Adrenal gland (tissue), 12 donors: ENCODE data around the gene SEMA5A. TPM values are rescaled to one million over a fixed set of nuclear protein-coding genes. Genes with fewer than 3 reads are reported as not detected.

Experiments used
- DNase-seq, 7 donors: peaks; one replicate each; pipeline ENCODE4 v3.0.0-alpha.2; 2019 to 2020
- H3K27ac ChIP-seq, 5 donors: fragments of 200-600 bp; sonication (generic) in 4 of 5; 1 replicate in 3 of 5; 2 replicates in 2 of 5; pipeline versions ENCODE4 v1.5.1 to v1.8.0; 2016 to 2020; ENCODE audit warnings: mild to moderate bottlenecking in 1 of 5
- H3K27me3 ChIP-seq: fragments of 200-600 bp; 2 replicates; pipeline ENCODE4 v1.8.0; 2021
- H3K36me3 ChIP-seq, 2 donors: fragments of 200-600 bp; replicated peaks in 1 of 2; 1 replicate in 1 of 2; 2 replicates in 1 of 2; pipeline versions ENCODE4 v1.5.1 to v1.8.0; 2018 to 2022
- H3K4me1 ChIP-seq, 2 donors: fragments of 200-600 bp; replicated peaks in 1 of 2; 1 replicate in 1 of 2; 2 replicates in 1 of 2; pipeline versions ENCODE4 v1.5.1 to v1.8.0; 2018 to 2021
- H3K4me3 ChIP-seq, 4 donors: fragments of 200-600 bp; sonication (generic) in 3 of 4; one replicate each; pipeline ENCODE4 v1.5.1; 2016 to 2018
- H3K9me3 ChIP-seq, 3 donors: fragments of 200-600 bp; sonication (generic) in 1 of 3; replicated peaks in 1 of 3; 1 replicate in 2 of 3; 2 replicates in 1 of 3; pipeline versions ENCODE4 v1.5.1 to v1.8.0; 2016 to 2021
- POLR2A ChIP-seq, 2 donors: fragments of 450-650 bp; IDR thresholded peaks; one replicate each; pipeline ENCODE4 v1.6.1; 2017; ENCODE audit warnings: antibody characterized with exemption in 2 of 2, mild to moderate bottlenecking in 2 of 2, moderate library complexity in 1 of 2
- intact Hi-C, 2 donors: fragments of 100-400 bp; cut with DNase I; formaldehyde crosslinking; loops; one replicate each; pipeline versions ENCODE4 v1.14.1 to v1.15.0; 2022 to 2023
- microRNA-seq, 3 donors: library from miRNA; unstranded; fragments of <30 nt; microRNA quantifications; one replicate each; pipeline ENCODE4, GENCODE V29; 2017 to 2020
- polyA plus RNA-seq, 3 donors: library from polyadenylated mRNA; stranded (reverse); fragments of 200-250 nt in 2 of 3; fragments of 350-450 nt in 1 of 3; fragmentation: Illumina TruSeq in 1 of 3; extraction: RNeasy Lipid Tissue Mini Kit (QIAGEN cat#74804) in 1 of 3; gene quantifications; one replicate each; pipeline ENCODE4 v1.2.3, GENCODE V29; 2013 to 2014
- small RNA-seq, 2 donors: library from RNA; depleted of rRNA; stranded (forward); fragments of <200 nt; gene quantifications; one replicate each; pipeline ENCODE3, GENCODE V24; 2016
- total RNA-seq, 9 donors: library from RNA; depleted of rRNA in 4 of 9; stranded (reverse); fragments of >200 nt in 4 of 9; fragments of 120-200 nt in 1 of 9; fragmentation: NEBNext Ultra II Directional in 1 of 9; extraction: Animal tissue kit (Norgen Biotek cat#: 25700) in 1 of 9; gene quantifications; one replicate each; pipeline versions ENCODE4 v1.1.0 to v1.2.4, GENCODE V29; 2013 to 2023
- TF ChIP-seq, protein P1 (sequence below), 6 experiments: fragments of 450-650 bp in 4 of 6; fragments of 200-600 bp in 2 of 6; sonication (generic) in 1 of 6; IDR thresholded peaks; 1 replicate in 5 of 6; 2 replicates in 1 of 6; pipeline versions ENCODE4 v1.5.1 to v1.8.0; 2016 to 2021; ENCODE audit warnings: antibody characterized with exemption in 6 of 6, mild to moderate bottlenecking in 2 of 6, moderate library complexity in 1 of 6
- donor health status: healthy with polysubstance abuse.
- donor health status: Bipolar disorder and iron deficiency.
- donor health status: DM: yes; HTN: yes; CAD: no.
- donor health status: DM: no; HTN: no; CAD: no.
- donor health status: DM: no; HTN: no; CAD: no.
- donor health status: DM: yes; HTN: yes; CAD: no.

SEMA5A gene
- total and polyA plus RNA-seq, 12 donors, result 0.40 to 6.0 (median 2.6) TPM

DNA sequence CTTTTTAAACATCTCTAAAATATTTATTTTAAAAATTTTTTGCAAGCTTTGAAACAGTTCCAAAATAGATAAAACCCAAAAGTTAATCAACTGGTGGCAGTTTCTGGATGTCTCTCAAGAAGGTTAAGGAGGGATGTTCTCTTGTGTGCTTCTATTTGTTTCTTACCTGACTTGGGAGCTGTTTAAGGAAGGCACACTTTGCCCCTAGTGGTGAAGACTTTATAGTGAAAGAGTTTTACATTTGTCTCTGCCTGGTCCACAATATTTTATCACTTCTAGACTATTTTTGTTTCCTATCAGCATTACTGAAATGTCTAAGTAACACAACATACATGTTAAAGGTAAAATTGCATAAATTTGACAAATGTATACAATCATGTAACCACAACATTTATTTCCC is 552.8 kb downstream of the SEMA5A start:
- no peak for DNase-seq
- no peaks in the 10 kb centered on the region for H3K9me3 ChIP-seq
- H3K27me3 ChIP-seq, result no peaks in the 10 kb centered on the region
- TF ChIP-seq, protein P1, sequence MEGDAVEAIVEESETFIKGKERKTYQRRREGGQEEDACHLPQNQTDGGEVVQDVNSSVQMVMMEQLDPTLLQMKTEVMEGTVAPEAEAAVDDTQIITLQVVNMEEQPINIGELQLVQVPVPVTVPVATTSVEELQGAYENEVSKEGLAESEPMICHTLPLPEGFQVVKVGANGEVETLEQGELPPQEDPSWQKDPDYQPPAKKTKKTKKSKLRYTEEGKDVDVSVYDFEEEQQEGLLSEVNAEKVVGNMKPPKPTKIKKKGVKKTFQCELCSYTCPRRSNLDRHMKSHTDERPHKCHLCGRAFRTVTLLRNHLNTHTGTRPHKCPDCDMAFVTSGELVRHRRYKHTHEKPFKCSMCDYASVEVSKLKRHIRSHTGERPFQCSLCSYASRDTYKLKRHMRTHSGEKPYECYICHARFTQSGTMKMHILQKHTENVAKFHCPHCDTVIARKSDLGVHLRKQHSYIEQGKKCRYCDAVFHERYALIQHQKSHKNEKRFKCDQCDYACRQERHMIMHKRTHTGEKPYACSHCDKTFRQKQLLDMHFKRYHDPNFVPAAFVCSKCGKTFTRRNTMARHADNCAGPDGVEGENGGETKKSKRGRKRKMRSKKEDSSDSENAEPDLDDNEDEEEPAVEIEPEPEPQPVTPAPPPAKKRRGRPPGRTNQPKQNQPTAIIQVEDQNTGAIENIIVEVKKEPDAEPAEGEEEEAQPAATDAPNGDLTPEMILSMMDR (IDR thresholded peaks at IDR 0.05), result peak in 2 of 6 experiments; percentile 11 to 12
- no peak for TF ChIP-seq POLR2A (IDR thresholded peaks at IDR 0.05)
- intact Hi-C loops, result no loop called here
- H3K27ac ChIP-seq, result no peak overlapping the region
- H3K4me3 ChIP-seq, result no peak overlapping the region
- no peaks in the 10 kb centered on the region for H3K36me3 ChIP-seq
- H3K4me1 ChIP-seq, result no peaks in the 10 kb centered on the region

Small RNAs within 50 kb of the gene (microRNA-seq; reads per million reads assigned to microRNA genes)
- gene MIR4636, result 0.45 to 1.5 (median 0.57) reads per million in 3 donors

Small RNAs within 50 kb of the gene (small RNA-seq; reads per million reads assigned to genes)
- 0 reads per million in 2 donors for gene MIR4636
- 56.6 to 60.7 reads per million in 2 donors for gene SNORD123

Other genes with a start within 250 kb of the SEMA5A start
- gene TAS2R1, start 84.3 kb upstream of the SEMA5A start, total RNA-seq, result under 1 TPM in 1 of 9 donors, not detected in 8; 0.06 TPM
- not detected for gene TAS2R1, start 84.3 kb upstream of the SEMA5A start, polyA plus RNA-seq